NCI-H460 (cell line): ENCODE data around the gene CLDN24. TPM values are rescaled to one million over a fixed set of nuclear protein-coding genes. Genes with fewer than 3 reads are reported as not detected.

Experiments
- DNase-seq: peaks from one replicate; pipeline ENCODE4 v3.0.0-alpha.2; 2016; ENCODE audit warnings: low read depth; ENCODE audit errors: extremely low read depth
- polyA plus RNA-seq: library from polyadenylated mRNA; depleted of rRNA; stranded (reverse); fragments of >200 nt; gene quantifications from 2 replicates; pipeline ENCODE4 v1.2.3, GENCODE V29; 2014; cell fraction: nucleus; rRNA removed
- total RNA-seq: library from RNA; depleted of rRNA; stranded (reverse); fragments of >200 nt; shearing (Covaris generic); gene quantifications from 2 replicates; pipeline ENCODE4 v1.2.3, GENCODE V29; 2014; rRNA removed

Gene CLDN24
- not detected in 2 replicates for total RNA-seq
- polyA plus RNA-seq: not detected in 2 replicates

- DNase-seq: no peak
Observed at GRCh38 chr4:183322326-183322725, at the start of gene CLDN24. TSS of gene CLDN24 (minus strand) at chr4:183322426. CDS start at chr4:183322426, 0 bp downstream.

DNA sequence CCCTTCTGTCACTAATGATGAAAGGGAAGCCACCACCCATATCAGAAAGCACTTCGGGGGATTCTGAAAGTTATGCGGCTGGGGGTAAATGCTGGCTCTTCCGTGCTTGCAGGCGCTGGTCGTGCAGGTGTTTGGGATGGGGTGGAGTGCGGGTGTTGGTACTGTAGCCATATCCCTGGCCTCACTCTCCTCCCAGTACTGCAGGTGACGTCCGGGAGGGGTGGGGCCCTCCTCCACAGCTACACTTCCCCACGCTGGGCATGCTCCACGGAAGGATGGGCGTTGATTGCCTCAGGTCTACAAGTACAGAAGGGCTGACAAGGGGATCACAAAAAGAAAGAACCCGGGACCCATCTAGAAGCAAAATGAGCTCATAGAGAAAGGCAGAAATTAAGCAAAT is 48.6 kb upstream of the CLDN24 start:
- no peak for DNase-seq

DNA sequence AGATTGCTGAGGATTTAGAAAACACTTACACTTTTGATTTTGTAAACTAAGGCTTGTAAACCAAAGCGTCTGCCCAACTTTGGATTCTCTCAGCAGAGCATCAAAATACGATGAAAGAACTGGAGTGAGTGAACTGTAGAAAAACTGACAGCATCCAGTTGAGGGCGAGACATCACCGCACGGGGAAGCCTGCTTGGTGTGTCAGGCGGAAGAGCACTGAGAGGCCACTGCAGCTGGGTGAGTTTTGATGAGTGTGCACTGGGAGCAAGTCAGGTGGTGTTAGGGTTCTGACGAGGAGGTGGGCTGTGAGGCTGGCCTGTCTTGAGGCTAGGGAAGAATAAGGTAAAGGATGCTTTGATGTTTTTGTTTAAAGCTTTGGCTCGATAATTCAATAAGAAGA is 46.8 kb upstream of the CLDN24 start:
- DNase-seq: no peak

GRCh38 chr4:183366206-183366835 is 44.1 kb upstream of the CLDN24 start:
- DNase-seq: no peak

DNA sequence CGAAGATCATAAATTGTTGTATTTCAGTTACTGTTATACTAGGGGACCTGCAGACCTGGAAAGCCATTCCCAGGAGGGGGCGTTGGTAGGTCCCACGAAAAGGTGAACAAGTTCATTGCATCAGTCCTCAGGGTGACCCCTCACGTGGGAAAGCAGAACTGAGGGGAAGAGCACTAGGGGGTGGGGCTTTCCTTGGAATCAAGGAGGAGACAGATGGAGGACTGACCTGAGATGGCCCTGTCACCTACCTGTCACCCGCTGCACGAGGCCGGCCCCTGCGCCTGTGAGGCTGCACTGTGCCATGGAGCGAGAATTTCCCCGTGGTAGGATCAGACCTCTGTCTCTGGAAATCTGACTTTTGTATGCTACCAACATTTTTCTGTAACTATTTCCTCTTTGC is 41.8 kb upstream of the CLDN24 start:
- no peak for DNase-seq

- no peak for DNase-seq
Observed at GRCh38 chr4:183362916-183363542, 40.8 kb upstream of the CLDN24 start.

- no peak for DNase-seq
Observed at GRCh38 chr4:183362036-183362435, 39.8 kb upstream of the CLDN24 start.

DNA sequence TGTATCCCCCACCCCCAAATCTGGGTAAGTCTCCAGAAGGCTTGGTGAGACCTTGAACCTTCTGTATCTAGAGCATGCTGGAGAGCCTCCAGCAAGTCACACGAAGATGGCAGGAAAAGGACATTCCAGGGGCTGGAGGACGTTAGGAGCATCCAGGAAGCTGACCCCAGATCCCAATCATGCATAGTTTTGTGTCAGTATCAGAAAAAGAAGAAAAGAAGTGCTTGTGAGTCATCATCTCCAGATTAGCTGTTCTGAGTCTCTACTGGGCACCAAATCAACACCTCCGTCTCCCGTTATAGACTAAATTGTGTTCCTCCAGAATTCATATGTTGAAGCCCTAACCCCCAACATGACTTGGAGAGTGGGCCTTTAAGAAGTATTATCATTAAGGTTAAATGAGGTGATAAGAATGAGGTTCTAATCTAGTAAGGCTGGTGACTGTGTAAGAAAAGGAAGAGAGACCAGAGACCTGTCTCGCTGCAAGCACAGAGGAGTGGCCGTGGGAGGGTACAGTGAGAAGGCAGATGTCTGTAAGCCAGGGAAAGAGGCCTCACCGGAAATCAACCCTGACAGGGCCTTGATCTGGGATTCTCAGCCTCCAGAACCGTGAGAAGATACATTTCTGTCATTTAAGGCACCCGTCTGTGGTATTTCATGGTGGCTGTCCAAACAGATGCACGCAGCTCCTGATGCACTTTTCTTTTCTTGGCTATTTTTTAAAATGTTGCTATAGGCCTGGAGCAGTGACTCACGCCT is 38.1 kb upstream of the CLDN24 start:
- no peak for DNase-seq

GRCh38 chr4:183358215-183358755 is 36.1 kb upstream of the CLDN24 start:
- DNase-seq: no peak

- DNase-seq: no peak
Observed at GRCh38 chr4:183356931-183357675, 34.9 kb upstream of the CLDN24 start.

- no peak for DNase-seq
Observed at GRCh38 chr4:183356173-183356830, 34.1 kb upstream of the CLDN24 start.

- no peak for DNase-seq
Observed at GRCh38 chr4:183355405-183355804, 33.2 kb upstream of the CLDN24 start.

DNA sequence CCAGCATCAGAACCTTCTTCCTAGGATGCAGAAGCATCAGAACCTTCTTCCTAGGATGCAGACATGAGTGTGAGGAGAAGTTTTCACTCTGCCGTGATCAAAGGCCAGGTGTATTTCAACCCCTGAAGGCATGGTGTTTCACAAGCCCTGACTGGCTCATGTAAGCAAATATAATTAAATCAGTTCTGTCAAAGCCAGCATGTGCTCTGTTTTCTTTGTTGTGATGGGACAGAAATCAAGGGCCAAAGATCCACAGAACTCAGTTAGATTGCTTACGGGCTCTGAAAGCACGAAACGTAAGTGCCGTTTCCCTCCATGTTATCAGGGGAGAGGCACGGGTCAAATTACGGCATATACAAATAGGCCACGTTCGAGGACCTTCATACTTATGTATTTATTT is 32.0 kb upstream of the CLDN24 start:
- no peak for DNase-seq

- DNase-seq: no peak
Observed at GRCh38 chr4:183353557-183353956, 31.3 kb upstream of the CLDN24 start.

DNA sequence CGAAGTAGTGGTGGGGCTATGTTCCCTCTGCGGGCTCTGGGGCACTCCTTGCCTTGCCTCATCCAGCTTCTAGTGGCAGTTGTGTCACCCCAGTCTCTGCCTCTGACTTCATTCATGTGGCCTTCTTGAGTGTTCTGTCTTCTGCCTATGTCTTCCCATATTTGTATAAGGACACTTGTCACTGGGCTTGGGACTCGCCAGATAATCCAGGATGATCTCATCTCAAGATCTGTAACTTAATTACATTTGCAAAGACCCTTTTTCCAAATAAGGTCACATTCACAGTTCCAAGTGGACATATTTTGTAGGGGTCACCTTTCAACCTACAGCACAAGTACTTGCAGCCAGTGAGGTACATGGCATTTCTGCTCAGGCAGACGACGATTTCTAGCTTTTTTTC is 30.3 kb upstream of the CLDN24 start:
- no peak for DNase-seq

DNA sequence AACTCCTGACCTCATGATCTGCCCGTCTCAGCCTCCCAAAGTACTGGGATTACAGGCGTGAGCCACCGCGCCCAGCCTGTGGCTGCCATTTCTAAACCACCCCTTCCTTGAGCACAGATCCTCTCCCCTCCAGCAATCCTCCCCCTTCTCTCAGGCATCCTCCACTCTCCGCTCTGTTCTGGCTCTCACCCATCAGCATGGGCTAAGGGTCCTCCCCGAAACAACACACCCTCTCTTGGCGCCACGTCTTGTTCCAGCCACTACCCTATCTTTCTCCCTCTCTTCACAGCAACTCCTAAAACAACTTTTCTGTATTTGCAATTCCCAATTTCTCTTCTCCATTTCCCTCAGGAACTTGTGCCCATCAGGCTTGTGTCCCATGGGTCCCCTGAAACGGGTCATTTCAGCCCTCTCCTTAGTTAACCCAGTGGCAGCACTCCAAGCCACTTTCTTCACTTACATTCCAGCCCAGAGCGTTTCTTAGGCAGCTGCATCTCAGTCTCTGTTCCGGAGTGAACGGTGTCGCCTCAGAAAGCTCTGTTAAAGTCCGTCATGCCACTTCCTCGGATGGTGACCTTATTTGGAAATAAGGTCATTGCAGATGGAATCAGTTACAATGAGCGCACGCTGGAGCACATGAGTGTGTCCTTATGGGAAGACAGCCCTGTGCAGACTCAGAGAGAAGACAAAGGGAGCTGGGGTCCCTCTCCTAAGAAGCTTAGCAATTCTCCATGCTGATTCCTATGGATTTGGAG is 28.3 kb upstream of the CLDN24 start:
- no peak for DNase-seq

DNA sequence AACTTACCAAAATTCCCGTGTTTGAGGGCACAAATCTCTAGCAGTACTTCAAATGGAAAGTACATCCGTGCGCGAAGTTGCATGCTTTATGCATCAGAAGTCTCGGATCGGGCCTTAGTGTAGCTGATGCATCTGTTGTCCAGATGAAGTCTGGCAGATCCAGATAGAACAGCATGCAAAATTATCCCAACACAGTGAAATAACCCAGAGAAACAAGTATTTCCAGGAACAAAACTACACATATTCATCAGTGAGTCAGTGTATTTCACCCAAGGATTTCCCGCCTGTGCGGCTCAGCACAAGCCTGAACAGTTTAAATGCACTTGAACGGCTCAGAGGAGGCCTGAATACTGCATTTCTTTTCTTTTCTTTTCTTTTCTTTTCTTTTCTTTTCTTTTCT is 27.4 kb upstream of the CLDN24 start:
- no peak for DNase-seq

- DNase-seq: no peak
Observed at GRCh38 chr4:183348706-183349659, 26.8 kb upstream of the CLDN24 start.
